Measurements from ENCODE around the gene DCAF8.

Gene DCAF8

DNA sequence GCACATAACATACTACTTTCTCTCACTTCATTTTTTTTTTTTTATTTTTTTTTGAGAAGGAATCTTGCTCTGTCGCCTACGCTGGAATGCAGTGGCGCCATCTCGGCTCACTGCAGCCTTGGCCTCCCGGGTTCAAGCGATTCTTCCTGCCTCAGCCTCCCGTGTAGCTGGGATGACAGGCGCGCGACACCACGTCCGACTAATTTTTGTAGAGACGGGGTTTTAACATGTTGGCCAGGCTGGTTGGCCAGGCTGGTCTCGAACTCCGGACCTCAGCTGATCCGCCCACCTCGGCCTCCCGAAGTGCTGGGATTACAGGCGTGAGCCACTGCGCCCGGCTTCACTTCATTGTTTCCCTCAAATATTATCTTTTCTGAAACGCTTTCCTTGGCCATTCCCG lies 23.2 kb upstream of the DCAF8 start:
- Histone ChIP-seq H2AFZ (ENCODE audit: low read length) (peak overlapping the region; percentile 64; the same call in 1 of the 2 replicates), H3K36me3 (replicated peaks; ENCODE audit: insufficient read depth, low read length) (peaks cover 6% of the 10 kb centered on the region; the same call in 1 of the 2 replicates), H3K27ac (ENCODE audit: low read length) (no peak overlapping the region), H3K9ac (ENCODE audit: low read length) (no peak overlapping the region; the same call in 1 of the 2 replicates), H3K27me3 (replicated peaks; ENCODE audit: insufficient read depth, low read length) (no peaks in the 10 kb centered on the region), H3K79me2 (ENCODE audit: low read length) (peaks cover 25% of the 10 kb centered on the region), H3K9me2 (replicated peaks; ENCODE audit: insufficient read depth, low read length) (no peaks in the 10 kb centered on the region), H3K9me3 (replicated peaks; ENCODE audit: insufficient read depth, low read length) (no peaks in the 10 kb centered on the region), H3K4me2 (ENCODE audit: low read depth, low read length) (peak overlapping the region; percentile 81; the same call in 1 of the 2 replicates), H4K20me1 (ENCODE audit: insufficient read depth, low read length) (no peaks in the 10 kb centered on the region), H3K4me1 (ENCODE audit: low read length) (peaks cover 4% of the 10 kb centered on the region; the same call in 1 of the 2 replicates), H3K4me3 (ENCODE audit: low read length) (peak overlapping the region; percentile 68), H3F3A (ENCODE audit: insufficient read depth, low read length) (peaks cover 13% of the 10 kb centered on the region; the same call in 1 of the 2 replicates)
- TF ChIP-seq EZH2 (optimal IDR thresholded peaks at IDR 0.05; ENCODE audit: low read depth, low read length) = no peak
- TF ChIP-seq EZH2phosphoT487 (IDR thresholded peaks at IDR 0.05; ENCODE audit: low read length) = no peak
- TF ChIP-seq, protein P1, sequence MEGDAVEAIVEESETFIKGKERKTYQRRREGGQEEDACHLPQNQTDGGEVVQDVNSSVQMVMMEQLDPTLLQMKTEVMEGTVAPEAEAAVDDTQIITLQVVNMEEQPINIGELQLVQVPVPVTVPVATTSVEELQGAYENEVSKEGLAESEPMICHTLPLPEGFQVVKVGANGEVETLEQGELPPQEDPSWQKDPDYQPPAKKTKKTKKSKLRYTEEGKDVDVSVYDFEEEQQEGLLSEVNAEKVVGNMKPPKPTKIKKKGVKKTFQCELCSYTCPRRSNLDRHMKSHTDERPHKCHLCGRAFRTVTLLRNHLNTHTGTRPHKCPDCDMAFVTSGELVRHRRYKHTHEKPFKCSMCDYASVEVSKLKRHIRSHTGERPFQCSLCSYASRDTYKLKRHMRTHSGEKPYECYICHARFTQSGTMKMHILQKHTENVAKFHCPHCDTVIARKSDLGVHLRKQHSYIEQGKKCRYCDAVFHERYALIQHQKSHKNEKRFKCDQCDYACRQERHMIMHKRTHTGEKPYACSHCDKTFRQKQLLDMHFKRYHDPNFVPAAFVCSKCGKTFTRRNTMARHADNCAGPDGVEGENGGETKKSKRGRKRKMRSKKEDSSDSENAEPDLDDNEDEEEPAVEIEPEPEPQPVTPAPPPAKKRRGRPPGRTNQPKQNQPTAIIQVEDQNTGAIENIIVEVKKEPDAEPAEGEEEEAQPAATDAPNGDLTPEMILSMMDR (IDR thresholded peaks at IDR 0.05; ENCODE audit: low read length) = no peak
- DNase-seq = no peak

DNA sequence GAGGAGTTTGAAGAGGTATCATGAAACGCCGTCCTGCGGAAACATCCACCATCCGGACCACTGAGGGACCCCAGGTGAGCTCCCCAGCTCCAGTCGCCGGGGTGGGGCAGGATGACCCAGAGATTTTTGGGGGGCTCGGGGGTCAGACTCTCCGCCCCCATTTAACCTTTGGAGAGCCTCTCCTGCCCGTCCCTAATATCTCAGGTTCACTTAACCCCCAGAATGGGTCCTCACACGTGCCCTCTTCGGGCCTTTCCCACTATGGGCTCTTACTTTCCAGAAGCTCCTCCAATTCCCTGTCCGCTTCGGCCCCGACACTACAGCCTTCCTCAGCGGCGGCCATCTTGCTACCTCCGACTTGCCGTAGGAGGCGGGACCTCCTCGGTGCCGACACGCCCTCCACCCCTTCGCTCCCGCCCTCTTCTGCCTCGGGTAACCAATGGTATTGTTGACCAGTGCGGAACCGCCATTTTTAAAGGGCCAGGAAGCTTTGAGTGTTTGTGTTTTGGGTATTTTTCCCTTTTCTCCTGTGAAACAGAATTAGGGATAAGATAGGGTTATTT lies 22.5 kb upstream of the DCAF8 start, which contains the start of gene PEX19:
Gene PEX19, minus strand, starts transcription at position 352 of the 563 bp plus-strand sequence. Its CDS starts 9 bp downstream, at position 343.
- H3K79me2 ChIP-seq (ENCODE audit: low read length) = peaks cover 25% of the 10 kb centered on the region
- H3K27ac ChIP-seq (ENCODE audit: low read length) = peak within 1 kb of the TSS; percentile 13; the same call in 1 of the 2 replicates
- H3K4me2 ChIP-seq (ENCODE audit: low read depth, low read length) = peak within 1 kb of the TSS; percentile 81
- peaks cover 13% of the 10 kb centered on the region; the same call in 1 of the 2 replicates for H3F3A ChIP-seq (ENCODE audit: insufficient read depth, low read length)
- peaks cover 4% of the 10 kb centered on the region; the same call in 1 of the 2 replicates for H3K4me1 ChIP-seq (ENCODE audit: low read length)
- no peak for TF ChIP-seq EZH2phosphoT487 (IDR thresholded peaks at IDR 0.05; ENCODE audit: low read length)
- TF ChIP-seq EZH2 (optimal IDR thresholded peaks at IDR 0.05; ENCODE audit: low read depth, low read length) = no peak
- TF ChIP-seq, protein P1 (IDR thresholded peaks at IDR 0.05; ENCODE audit: low read length) = no peak
- DNase-seq = peak; percentile 95
- H3K27me3 ChIP-seq (replicated peaks; ENCODE audit: insufficient read depth, low read length) = no peaks in the 10 kb centered on the region
- H3K9ac ChIP-seq (ENCODE audit: low read length) = peak within 1 kb of the TSS; percentile 69
- H2AFZ ChIP-seq (ENCODE audit: low read length) = peak within 1 kb of the TSS; percentile 64
- no peaks in the 10 kb centered on the region for H3K9me3 ChIP-seq (replicated peaks; ENCODE audit: insufficient read depth, low read length)
- H3K36me3 ChIP-seq (replicated peaks; ENCODE audit: insufficient read depth, low read length) = peaks cover 4% of the 10 kb centered on the region; the same call in 1 of the 2 replicates
- H3K4me3 ChIP-seq (ENCODE audit: low read length) = peak within 1 kb of the TSS; percentile 68
- no peaks in the 10 kb centered on the region for H4K20me1 ChIP-seq (ENCODE audit: insufficient read depth, low read length)
- no peaks in the 10 kb centered on the region for H3K9me2 ChIP-seq (replicated peaks; ENCODE audit: insufficient read depth, low read length)

DNA sequence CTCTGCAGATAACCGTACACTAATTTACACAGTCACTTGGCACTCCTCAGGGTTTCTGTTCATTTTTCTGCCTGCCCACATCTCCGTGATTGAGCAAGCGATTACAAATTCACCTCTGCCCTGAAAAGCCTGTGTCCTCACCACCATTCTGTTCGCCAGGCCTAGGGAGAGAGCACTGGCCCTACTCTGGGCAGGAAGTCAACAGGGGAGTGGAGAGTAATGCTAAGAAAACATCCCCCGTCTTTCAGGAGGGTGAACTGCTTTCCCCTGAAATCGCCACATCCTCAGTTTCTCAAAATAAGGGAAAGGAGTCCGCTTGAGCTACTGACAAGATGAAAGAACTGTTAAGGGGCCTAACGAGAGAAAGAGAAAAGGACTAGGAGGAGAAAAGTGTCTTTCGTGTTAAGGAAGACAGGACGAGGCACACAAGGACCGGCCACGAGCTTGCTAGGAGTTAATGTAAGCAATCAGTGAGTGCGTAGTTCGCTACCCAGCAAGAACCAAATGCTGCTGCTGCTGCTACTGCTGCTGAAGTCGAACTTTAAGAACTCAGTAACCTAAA lies 22.0 kb upstream of the DCAF8 start:
- DNase-seq = peak; percentile 51
- Histone ChIP-seq H3K27me3 (replicated peaks; ENCODE audit: insufficient read depth, low read length) (no peaks in the 10 kb centered on the region), H3K4me1 (ENCODE audit: low read length) (peaks cover 4% of the 10 kb centered on the region; the same call in 1 of the 2 replicates), H3K36me3 (replicated peaks; ENCODE audit: insufficient read depth, low read length) (peaks cover 9% of the 10 kb centered on the region), H3K4me3 (ENCODE audit: low read length) (peak overlapping the region; percentile 68), H4K20me1 (ENCODE audit: insufficient read depth, low read length) (no peaks in the 10 kb centered on the region), H3F3A (ENCODE audit: insufficient read depth, low read length) (peaks cover 13% of the 10 kb centered on the region; the same call in 1 of the 2 replicates), H3K9me2 (replicated peaks; ENCODE audit: insufficient read depth, low read length) (no peaks in the 10 kb centered on the region), H3K79me2 (ENCODE audit: low read length) (peaks cover 25% of the 10 kb centered on the region), H3K27ac (ENCODE audit: low read length) (peak overlapping the region; percentile 13; the same call in 1 of the 2 replicates), H3K9me3 (replicated peaks; ENCODE audit: insufficient read depth, low read length) (no peaks in the 10 kb centered on the region), H3K4me2 (ENCODE audit: low read depth, low read length) (peak overlapping the region; percentile 81), H2AFZ (ENCODE audit: low read length) (peak overlapping the region; percentile 64), H3K9ac (ENCODE audit: low read length) (peak overlapping the region; percentile 69)
- TF ChIP-seq EZH2 (optimal IDR thresholded peaks at IDR 0.05; ENCODE audit: low read depth, low read length) = no peak
- TF ChIP-seq, protein P1 (IDR thresholded peaks at IDR 0.05; ENCODE audit: low read length) = no peak
- TF ChIP-seq EZH2phosphoT487 (IDR thresholded peaks at IDR 0.05; ENCODE audit: low read length) = no peak

All from MM.1S (cell line).